Stimulated activated CD4-positive, alpha-beta T cell treated with anti-CD3 and anti-CD28 coated beads, Interleukin-4, amount 100 ng/mL, for 24 hours (primary cell): ENCODE data around the gene MINK1.

Source experiments
- DNase-seq: peaks from one replicate; pipeline ENCODE4 v3.0.0-alpha.2; 2020

Gene MINK1

DNA sequence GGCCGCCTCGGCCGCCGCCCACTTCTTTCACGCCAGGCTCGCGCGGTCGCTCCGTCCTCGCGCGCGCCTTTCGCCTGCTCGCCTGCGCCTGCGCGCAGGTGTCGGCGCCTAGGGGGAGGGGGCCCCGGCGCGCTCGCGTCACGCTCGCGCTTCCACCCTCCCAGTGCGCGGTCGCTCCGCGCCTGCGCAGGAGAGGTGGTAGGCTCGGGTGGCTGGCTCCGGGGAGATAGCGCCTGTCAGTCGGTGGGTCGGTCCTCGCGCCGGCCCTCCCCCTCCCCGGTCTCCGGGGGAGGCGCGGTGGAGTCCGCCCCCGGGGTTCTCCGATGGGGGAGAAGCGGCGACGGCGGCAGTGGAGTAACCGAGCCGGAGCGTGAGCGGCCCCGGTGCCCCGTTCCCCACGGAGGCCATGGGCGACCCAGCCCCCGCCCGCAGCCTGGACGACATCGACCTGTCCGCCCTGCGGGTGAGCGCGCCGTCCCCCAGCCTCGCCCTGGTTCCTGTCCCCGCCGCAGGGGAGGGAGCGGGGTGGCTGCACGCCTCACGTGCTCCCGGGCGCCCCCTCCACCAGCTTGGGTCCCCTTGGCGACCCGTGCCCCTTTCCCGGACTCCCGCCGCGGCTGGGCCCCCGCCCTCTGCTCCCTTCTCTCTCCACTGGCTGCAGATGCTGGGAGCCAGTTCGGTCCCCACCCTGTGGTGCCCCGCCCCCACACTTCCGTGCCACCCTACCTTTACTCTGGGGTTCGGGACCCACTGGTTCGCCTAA is at the start of gene MINK1:
TSS of gene MINK1 (plus strand) at position 163 of the 763 bp plus-strand sequence. CDS start at position 407, 244 bp downstream.
- DNase-seq: peak; percentile 86

DNA sequence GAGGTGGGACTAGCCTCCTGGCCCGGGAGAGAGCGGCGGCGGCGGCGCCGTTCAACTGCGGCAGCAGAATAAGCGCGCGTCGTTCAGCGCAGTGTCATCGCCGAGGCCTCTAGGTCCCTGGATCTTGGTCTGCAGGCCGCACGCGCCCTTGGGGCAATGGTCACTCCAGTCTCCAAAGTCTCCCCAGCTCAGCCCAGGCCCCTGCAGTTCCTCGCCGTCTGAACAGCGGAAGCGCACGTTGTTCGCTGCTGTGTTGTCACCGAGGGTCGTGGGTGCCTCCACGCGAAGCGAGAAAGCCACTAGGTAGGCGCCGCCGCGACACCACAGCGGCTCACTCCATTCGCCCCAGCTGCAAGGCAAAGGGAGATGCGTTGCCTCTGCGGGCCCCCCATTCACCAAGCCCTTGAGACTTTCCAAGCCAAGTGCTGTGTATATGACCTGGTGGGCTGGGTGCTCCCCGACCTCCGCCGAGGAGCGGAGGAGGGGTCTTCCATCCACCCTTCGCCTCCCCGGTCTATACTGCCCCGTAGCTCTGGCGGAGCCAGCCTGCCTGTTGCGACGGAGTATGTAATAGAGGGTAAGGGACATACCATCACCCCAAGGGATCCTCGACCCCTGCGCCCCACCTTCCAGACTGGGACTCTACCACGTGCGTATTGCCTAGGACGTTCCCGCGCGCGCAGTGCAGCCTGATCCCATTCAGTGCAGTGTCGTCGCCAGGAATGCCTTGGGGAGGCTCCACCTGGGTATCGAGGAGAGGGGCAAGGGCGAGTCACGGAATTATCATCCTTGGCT is 47.6 kb upstream of the MINK1 start:
- DNase-seq: no peak

DNA sequence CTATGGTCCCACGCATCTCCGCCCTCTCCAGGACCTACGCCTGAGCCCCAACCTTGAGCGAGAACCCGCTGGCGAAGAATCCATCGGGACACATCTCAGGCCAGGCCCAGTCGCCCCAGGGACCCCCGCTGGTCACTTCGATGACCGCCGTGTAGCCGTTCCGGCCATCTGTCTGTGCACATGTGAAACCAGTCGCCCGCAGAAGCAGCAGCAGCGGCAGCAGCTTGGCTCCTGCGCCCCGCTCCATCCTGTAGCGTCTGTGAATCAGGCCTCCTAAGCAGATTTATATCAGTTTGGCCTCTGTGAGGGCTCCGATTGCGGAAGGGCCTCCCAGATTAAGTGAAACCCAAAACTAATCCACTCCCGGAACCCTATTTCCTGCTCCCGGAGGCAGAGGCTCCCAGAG is 47.0 kb upstream of the MINK1 start, which contains the start of gene VMO1:
TSS of gene VMO1 (minus strand) at position 259 of the 406 bp plus-strand sequence. CDS start at position 247, 12 bp downstream.
- DNase-seq: no peak

DNA sequence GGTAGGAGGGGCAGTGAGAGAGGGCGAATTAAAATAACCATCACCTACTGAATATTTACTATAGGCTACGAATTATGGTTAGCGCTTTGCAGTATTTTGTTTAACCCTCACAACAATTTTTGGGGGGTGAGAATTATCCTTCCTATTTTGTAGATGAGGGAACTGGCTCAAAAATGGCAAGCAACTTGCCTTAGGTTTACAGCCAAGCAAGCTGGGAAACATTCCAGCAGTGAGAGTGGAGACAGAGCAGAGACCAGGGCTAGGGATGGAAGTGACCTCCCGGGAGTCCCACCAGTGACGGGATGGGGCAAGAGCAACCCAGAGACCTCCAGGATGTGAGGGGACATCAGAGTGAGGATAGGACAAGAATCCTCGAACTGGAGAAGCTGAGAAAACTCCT is 46.6 kb upstream of the MINK1 start:
- DNase-seq: no peak

DNA sequence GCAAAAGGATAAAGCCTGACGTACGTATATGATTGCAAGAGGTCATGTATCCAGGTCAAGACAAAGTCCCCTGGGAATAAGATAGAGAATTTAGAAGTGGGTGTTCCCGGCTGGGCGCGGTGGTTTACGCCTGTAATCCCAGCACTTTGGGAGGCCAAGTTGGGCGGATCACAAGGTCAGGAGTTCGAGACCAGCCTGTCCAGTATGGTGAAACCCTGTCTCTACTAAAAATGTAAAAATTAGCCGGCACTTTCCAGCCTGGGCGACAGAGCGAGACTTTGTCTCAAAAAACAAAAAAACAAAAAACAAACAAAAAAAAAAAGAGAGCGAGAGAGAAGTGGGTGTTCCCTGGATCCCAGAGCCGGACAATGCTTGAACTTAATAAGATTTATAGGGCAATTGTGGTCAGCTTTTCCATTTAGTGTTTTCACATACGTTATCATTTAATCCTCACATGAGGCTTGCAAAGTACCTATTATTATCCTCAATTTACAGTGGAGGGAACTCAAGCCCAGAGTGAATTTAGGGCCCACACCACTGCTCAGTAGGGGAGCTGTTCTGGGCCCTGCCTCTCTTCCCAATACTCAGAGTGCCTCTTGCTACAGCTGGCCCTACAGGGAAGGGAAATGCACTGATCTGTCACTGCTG is 44.9 kb upstream of the MINK1 start:
- DNase-seq: no peak

DNA sequence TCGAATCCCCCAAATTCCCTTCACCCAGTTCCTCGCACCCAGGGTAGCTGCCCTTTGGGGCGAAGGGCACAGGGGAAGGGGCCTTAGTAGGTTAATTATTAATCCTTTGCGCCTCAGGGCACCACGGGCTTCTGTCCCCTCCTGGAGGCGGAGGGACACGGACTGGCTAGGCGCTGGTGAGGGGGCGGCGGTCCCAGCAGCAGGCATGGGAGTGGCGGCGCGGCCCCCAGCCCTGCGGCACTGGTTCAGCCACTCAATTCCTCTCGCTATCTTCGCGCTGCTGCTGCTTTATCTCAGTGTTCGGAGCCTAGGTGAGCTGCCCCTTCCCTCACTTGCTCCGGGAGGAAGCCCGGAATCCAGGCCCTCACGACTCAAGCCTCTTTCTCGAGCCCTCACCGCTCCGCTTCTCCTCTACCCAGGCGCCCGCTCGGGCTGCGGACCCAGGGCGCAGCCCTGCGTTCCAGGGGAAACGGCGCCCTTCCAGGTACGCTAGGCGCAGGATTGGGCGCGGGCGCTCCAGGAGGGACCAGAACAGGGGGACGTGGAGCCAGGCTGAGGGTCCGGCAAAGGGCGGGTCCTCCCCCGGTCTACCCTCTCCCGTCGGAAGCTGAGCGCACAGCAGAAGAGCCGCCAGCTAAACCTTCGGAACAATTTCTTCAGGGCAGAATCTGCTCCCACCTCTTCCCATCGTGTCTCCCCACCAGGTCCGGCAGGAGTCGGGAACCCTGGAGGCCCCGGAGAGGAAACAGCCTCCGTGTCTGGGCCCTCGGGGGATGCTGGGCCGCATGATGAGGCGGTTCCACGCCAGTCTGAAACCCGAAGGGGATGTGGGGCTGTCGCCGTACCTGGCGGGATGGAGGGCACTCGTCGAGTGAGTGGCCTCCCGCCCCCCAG is 44.1 kb upstream of the MINK1 start, which contains the start of gene GLTPD2:
TSS of gene GLTPD2 (plus strand) at position 158 of the 894 bp plus-strand sequence. CDS start at position 206, 48 bp downstream.
- no peak for DNase-seq

DNA sequence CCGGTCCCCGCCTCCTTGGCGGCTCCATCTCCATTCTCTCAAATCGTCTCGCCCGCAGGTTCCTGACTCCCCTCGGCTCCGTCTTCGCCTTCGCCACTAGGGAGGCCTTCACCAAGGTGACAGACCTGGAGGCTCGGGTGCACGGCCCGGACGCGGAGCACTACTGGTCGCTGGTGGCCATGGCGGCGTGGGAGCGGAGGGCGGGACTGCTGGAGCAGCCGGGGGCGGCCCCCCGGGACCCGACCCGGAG is 43.5 kb upstream of the MINK1 start:
- no peak for DNase-seq

DNA sequence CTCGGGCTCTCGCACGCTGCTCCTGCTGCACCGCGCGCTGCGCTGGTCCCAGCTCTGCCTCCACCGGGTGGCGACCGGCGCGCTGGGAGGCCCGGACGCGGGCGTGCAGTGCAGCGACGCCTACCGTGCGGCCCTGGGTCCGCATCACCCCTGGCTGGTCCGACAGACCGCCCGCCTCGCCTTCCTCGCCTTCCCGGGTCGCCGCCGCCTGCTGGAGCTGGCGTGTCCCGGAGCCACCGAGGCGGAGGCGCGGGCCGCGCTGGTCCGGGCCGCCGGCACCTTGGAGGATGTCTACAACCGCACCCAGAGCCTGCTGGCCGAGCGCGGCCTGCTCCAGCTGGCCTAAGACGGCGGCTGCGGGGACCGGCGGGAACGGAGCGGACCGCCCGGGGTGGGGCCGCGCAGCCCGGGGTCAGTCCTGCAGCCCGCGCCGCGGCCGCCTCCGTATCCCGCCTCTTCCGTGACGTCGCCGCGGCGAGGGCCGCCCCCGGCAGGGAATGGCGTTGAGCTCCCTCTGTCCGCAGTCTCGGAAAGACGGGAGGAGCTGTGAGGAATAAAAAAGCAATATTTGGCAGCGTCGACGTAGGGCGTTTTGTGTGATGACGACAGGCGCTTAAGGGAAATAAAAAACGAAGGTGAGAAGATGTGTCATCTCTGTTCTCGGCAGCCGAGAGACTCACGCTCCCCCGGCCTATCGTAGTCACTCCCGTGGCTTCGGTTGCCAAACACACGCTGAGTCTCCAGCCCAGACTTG is 43.0 kb upstream of the MINK1 start:
- DNase-seq: peak; percentile 83

DNA sequence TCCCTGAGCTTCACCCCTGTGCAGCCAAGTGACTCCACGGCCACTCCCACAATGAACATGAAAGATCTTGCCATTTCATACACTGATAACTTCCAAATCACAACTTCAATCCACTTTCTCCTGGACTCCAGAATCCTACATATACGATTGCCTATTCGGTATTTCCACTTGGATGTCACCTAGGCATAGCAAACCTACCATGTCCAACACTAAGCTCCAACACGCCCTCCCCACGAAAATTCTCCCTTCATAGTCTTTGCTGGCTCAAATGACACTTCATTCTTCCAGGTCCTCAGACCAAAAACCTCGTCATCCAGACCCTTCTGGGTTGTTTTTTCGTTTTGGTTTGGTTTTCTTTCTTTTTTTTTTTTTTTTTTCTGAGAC is 42.4 kb upstream of the MINK1 start:
- no peak for DNase-seq

DNA sequence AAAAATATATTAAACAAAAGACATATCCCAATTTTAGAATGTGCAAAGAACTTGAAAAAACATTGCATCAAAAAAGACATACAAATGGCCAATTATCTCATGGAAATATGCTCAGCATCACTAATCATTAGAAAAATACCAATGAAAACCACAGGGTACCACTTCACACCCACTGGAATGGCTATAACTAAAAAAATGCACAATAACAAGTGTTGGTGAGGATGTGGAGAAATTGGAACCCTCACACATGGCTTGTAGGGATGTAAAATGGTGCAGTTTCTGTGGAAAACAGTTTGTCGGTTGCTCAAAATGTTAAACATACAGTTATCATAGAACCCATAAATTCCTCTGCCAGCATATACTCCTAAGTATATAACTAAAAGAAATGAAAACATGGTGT is 38.0 kb upstream of the MINK1 start:
- DNase-seq: no peak

DNA sequence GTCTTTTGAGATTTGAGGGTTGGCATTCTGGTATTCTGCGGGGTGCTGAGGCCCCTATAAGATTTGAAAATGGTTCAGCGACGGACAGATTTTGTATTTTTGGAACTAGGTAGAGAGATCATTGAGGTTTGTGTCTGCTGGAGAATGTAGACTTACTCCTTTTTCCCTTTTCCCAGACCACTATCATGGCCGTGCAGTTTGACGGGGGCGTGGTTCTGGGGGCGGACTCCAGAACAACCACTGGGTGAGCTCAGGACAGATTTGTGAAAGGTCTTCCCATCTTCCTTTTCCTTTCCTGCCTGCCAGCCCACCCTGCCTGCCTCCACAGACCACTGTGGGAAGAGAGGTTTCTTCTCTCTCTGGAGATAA is 36.6 kb upstream of the MINK1 start:
- DNase-seq: peak; percentile 61

DNA sequence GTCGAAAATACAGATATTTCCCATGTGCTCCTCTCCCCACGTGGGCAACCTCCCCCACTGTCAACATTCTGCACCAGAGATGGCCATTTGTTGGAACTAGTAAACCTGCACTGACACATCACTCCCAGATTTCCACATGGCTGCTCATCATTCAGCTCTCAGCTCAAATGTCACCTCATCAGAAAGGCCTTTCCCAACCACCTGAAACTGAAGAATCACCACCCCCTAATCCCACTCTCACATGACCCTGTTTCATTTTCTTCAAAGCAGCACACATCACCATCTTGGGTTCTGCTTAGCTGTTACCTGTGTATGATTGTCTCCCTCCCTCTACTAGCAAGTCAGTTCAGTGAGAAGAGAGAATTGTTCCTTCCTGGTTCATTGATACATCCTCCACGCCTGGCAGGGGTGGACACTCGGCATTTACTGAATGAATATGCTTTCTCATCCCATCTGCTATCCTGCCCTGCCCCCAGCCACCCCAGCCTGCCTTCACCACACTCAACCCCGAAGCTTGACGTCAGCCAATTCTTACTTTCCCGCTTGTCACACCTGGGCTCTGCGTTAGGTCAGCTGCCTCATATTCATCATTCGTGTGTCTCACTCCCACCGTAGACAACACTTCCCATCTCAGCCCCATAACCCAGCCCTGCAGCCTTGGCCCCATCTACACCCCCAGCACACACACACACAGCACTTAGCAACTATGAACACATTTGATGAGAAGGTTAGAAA is 32.5 kb upstream of the MINK1 start:
- no peak for DNase-seq

DNA sequence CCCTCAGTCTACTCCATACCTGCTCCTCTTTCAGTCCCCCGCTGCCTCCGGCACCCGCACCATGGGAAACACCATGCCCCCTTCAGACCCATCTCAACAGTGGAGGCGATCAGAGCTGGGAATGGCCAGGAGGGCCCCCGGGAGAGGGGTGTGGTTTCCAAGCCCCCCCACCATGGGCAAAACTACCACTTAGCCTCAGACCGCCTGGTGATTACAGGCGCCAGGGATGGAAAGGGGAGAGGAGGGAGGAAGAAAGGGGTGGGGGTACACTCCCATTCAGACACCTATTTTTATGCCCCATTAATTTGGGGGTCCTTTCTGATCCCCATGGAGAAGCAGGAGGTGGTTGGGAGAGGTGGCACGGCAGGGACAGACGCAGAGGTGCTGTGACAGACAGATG is 30.9 kb upstream of the MINK1 start, which contains the start of gene C17orf114:
TSS of gene C17orf114 (minus strand) at position 101 of the 400 bp plus-strand sequence.
- DNase-seq: no peak

DNA sequence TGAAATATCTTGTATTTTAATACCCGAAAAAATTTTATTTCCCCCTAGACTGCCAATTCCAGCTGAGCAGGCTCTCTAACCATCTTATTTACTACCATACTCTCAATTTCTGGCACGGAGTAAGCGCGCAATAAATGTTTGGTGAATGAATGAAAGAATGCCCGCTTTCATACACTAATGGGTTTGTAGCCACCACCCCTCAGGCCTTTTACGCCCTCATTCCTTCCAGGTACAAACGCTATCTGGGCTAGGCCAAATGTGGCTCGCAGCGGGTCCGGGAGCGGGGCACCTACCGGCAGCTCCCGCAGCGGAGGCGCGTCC is 26.7 kb upstream of the MINK1 start:
- DNase-seq: no peak

DNA sequence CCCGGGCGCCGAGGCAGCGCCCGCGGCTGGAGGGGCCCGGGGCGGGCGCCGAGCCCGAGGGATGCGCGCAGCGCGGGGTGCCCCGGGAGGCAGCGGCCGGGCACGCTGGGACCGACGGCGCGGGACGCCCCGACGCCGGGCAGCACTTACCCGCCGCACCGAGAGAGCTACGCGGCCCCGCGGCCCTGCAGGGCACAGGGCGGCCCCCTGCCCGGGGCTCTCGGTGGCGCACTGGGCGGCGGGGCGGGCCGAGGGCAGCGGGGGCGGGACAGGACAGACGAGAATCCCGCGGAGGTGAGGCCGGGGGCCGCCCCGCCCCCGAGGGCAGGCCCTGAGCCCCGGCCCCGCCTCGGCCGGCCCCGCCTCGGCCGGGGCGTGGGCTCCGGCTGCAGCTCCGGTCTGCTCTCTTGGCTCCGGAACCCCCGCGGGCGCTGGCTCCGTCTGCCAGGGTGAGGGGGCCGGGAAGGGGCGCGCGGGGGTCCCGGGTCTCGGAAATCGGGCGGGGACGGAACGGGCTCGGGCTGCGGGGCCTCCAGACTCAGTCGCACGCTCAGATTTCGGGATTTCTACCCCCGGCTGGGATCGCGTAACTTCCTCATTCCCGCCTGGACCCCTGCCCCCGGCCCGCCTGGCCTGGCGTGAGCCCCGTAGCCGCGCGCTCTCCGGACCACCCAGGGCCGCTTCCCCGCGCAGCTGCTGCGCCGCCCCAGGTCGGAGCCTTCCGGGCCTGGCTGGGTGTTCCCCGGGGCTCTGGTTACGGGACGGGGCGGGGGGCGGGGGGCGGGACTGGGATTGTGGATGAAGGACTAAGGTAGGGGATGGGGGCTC is 26.1 kb upstream of the MINK1 start, which contains the start of gene PLD2:
TSS of gene PLD2 (plus strand) at position 376 of the 828 bp plus-strand sequence. CDS start 621 bp downstream, outside the sequence.
- peak; percentile 86 for DNase-seq

DNA sequence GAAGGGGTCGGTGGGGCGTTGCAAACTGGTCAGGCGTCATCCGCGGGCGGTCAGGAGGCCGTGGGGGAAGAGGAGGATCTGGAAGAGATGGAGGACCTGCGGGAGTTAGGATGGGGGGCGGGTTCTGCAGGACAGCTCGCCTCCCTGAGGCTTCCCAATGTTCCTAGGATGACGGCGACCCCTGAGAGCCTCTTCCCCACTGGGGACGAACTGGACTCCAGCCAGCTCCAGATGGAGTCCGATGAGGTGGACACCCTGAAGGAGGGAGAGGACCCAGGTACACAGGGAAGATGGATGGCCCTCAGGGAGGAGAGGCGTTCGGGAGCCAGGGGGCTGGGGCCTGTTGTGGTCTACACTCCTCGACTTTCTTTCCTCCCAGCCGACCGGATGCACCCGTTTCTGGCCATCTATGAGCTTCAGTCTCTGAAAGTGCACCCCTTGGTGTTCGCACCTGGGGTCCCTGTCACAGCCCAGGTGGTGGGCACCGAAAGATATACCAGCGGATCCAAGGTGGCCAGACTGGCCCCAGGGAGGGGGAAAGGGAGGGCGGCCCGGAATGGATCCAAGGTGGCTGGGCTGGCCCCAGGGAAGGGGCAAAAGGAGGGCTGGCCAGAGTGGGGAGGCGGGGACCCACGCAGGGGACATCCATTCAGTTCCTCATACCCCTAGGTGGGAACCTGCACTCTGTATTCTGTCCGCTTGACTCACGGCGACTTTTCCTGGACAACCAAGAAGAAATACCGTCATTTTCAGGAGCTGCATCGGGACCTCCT is 25.3 kb upstream of the MINK1 start:
- DNase-seq: no peak

DNA sequence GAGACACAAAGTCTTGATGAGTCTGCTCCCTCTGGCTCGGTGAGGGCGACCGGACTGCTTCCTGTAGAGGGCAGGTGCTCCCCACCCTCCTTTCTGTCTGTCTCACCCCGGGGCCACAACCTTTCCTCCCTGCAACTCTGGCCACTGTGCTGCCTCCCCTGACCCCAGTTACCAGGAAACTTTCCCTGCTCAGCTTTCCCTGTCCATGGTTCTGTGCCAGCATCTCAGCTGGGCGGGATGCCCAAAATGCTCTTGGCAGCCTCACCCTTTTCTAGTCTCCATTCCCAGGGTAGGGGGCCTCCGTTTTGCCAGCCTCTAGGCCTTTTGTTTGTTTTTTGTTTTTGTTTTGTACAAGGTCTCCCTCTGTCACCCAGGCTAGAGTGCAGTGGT is 24.8 kb upstream of the MINK1 start:
- DNase-seq: no peak

DNA sequence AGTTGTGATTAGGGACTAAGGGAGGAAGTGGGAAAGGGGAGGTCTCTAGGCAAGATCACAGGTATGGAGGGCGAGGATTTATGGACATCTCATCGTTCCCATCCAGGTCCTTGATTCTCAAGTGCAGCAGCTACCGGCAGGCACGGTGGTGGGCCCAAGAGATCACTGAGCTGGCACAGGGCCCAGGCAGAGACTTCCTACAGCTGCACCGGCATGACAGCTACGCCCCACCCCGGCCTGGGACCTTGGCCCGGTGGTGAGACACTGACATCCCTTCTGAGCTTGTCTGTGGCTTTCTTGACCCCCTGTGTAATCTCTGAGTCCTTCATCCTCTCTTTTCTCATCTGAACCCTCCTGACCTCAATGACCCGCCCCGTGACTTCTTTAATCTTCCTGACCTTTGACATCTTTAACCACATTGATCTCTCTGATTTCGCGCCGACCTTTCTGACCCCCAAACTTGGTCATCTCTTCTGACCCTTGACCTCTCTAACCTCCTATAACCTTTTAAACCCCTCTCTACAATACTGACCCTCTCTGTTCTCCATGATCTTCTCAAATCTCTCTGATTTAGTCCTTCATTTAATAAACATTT is 22.3 kb upstream of the MINK1 start:
- DNase-seq: no peak

DNA sequence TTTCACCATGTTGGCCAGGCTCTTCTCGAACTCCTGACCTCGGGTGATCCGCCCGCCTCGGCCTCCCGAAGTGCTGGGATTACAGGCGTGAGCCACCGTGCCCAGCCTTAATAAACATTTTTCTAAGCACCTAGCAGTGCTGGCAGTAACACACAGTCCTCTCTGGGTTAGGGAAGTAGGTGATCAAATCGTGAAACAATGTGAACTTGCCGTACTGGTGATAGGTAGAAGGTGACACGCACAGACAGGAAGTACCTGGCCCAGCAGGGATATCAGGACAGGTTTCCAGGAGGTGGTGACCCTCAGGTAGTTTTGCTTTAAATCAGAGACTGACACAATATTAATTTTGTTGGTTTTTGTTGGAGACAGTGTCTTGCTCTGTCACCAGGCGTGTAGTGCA is 21.7 kb upstream of the MINK1 start:
- DNase-seq: no peak
